DMS114 treated with DMSO at 0.1 percent for 48 hours (cell line): ENCODE measurements around the gene CLEC2B.

Experiments
- DNase-seq: peaks from one replicate; lab custom pipeline; 2025; ENCODE audit not compliant: unreplicated experiment; lab: John Stamatoyannopoulos, UW

Gene CLEC2B

DNA sequence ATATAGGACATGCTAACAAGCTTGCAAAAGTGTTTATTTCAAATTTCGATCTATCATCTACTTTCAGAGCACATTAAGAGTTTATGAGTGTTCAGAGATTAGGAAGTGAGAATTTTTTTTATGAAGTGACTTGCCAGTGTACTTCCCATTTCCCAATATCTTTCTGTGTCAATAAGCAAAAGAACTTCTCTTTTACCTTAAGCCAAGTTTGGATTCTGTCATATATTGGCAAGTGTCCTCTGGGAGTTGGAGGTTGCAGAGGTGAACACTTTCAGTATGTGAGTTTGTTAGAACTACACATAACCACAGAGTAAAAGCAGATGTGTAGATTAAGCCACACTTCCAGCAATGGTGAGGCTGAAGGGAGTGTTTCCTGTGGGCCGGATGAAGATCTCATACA lies 58.5 kb downstream of the CLEC2B start:
- no peak for DNase-seq

DNA sequence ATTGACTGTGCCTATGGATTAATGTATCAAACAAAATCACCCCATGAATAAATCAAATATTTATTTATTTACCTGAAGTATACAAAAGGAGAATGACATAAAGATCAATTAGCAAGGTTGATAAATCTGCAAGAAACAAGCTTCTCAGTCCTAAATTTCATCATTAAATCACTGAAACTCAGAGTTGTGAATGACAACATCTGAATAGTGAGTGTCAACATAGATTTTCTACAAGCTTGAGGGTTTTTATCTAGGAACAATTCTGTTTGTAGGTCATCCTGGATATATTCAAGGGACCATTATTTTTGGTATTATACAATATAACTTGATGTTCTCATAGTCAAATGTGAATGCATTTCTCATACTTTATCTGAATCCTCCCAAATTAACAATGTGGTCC lies 59.3 kb downstream of the CLEC2B start:
- DNase-seq: no peak

DNA sequence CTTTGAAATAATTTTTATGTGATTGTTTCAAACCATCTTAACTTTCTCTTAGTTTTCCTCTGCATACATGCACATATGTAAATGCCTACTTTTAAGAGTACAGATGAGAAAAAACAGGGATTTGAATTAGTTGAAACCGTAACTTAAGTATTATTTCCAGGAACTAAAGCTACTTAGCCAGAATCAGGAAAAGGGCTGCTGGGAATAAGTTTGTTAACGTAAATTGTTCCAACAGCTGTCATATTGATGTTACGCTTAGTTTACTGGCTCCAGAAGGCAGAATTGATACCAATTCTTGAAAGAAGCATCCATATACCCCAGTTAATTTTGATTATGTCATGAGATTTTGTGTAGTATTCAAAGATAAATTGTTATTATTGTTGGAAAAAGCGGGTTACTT lies 59.8 kb downstream of the CLEC2B start:
- DNase-seq: no peak

DNA sequence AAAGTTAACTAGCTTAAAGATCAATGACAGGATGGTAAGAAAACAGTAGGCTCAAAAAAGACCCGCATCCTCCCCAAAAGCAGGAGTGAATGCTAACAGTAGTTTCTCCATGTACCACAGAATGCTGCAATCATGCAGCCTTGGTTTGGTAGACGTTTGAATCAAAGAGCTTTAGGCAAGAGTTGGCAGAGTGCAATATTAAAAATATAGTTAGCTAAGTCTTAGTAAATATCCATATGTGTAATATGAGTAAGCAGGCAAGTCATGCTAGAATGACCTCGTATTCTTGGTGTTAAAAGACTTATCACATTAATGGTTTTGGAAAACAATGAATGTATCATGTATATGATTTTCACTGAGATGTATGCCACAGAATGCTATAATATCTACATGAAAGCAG lies 60.6 kb downstream of the CLEC2B start:
- DNase-seq: no peak

DNA sequence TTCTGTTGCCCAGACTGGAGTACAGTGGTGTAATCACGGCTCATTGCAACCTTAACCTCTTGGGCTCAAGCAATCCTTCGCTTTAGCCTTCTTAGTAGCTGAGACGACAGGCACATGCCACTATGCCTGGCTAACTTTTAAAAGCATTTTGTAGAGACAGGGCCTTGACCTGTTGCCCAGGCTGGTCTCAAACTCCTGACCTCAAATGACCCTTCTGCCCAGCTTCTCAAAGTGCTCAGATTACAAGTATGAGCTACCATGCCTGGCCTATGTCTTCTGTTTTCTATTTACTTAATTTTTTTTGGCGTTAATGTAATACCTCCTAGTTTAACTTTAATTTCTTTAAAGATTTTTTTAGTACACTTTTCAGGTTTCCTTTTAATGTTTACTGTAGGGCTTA lies 62.4 kb downstream of the CLEC2B start:
- no peak for DNase-seq

DNA sequence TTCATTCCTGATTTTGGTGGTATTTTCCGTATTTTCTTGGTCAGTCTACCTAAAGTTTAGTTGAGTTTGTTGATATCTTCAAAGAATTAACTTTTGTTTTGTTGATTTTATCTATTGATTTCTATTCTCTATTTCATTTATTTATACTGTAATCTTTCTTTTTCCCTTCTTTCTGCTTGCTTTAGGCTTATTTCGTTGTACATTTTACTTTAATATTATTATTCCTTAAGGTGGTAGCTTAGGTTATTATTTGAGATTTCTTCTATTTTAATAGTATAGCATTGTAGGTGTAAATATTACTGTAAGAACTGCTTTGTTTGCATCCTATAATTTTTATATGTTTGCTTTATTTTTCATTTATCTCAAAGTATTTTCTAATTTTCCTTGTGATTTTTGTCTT lies 63.3 kb downstream of the CLEC2B start:
- DNase-seq: no peak
